Small intestine (tissue), 7 donors: ENCODE data around the gene VDR. TPM values are rescaled to one million over a fixed set of nuclear protein-coding genes. Genes with fewer than 3 reads are reported as not detected.

ENCODE experiments used
- DNase-seq, 2 donors: peaks; one replicate each; pipeline versions ENCODE4 v3.0.0 to v3.0.0-alpha.2; 2013
- FAIRE-seq: peaks from 2 replicates; lab custom pipeline; 2012; peaks lifted over from hg19 to GRCh38; lab: Jason Lieb, UNC
- H3K27ac ChIP-seq, 3 donors: one replicate each; pipeline ENCODE4 v1.5.1; 2013; ENCODE audit warnings: low read length in 2 of 3, mild to moderate bottlenecking in 2 of 3, control low read depth in 1 of 3, inconsistent platforms in 1 of 3, low read depth in 1 of 3, moderate library complexity in 1 of 3
- H3K27me3 ChIP-seq, 3 donors: one replicate each; pipeline ENCODE4 v1.6.1; 2013; ENCODE audit warnings: low read length in 3 of 3, inconsistent platforms in 1 of 3; ENCODE audit not compliant: control insufficient read depth in 3 of 3, insufficient read depth in 3 of 3
- H3K36me3 ChIP-seq, 3 donors: one replicate each; pipeline ENCODE4 v1.6.1; 2013; ENCODE audit warnings: low read length in 3 of 3, inconsistent platforms in 1 of 3, low read depth in 1 of 3, mild to moderate bottlenecking in 1 of 3, moderate library complexity in 1 of 3; ENCODE audit not compliant: control insufficient read depth in 3 of 3, insufficient read depth in 2 of 3
- H3K4me1 ChIP-seq, 3 donors: one replicate each; pipeline ENCODE4 v1.6.1; 2013; ENCODE audit warnings: low read length in 2 of 3, inconsistent platforms in 1 of 3, low read depth in 1 of 3, mild to moderate bottlenecking in 1 of 3, moderate library complexity in 1 of 3; ENCODE audit not compliant: control insufficient read depth in 3 of 3, insufficient read depth in 2 of 3
- H3K4me3 ChIP-seq, 3 donors: one replicate each; pipeline ENCODE4 v1.5.1; 2013; ENCODE audit warnings: low read length in 3 of 3, control low read depth in 1 of 3, inconsistent platforms in 1 of 3, low read depth in 1 of 3, mild to moderate bottlenecking in 1 of 3, moderate library complexity in 1 of 3
- H3K9me3 ChIP-seq, 2 donors: one replicate each; pipeline ENCODE4 v1.6.1; 2013; ENCODE audit warnings: low read depth in 1 of 2, low read length in 1 of 2; ENCODE audit not compliant: control insufficient read depth in 2 of 2, insufficient read depth in 1 of 2
- WGBS, 3 donors: extraction: QIAGEN DNeasy Blood & Tissue Kit; methylation state at CpG; one replicate each; pipeline ENCODE4 v1.1.7; 2013; 5-methylcytosine and 5-hydroxymethylcytosine counted together
- polyA plus RNA-seq, 4 donors: library from polyadenylated mRNA; stranded (reverse) in 3 of 4; unstranded in 1 of 4; fragments of 200-250 nt in 3 of 4; fragments of 120-200 nt in 1 of 4; gene quantifications; one replicate each; pipeline versions ENCODE4 v1.2.1 to v1.2.3, GENCODE V29; 2013
- donor health status: healthy with polysubstance abuse.
- donor health status: control.
- donor health status: control.
- donor health status: Bipolar disorder and iron deficiency.
- donor health status: healthy.

The VDR gene
- polyA plus RNA-seq, 4 donors, result 16.6 to 61.0 (median 41.9) TPM

DNA sequence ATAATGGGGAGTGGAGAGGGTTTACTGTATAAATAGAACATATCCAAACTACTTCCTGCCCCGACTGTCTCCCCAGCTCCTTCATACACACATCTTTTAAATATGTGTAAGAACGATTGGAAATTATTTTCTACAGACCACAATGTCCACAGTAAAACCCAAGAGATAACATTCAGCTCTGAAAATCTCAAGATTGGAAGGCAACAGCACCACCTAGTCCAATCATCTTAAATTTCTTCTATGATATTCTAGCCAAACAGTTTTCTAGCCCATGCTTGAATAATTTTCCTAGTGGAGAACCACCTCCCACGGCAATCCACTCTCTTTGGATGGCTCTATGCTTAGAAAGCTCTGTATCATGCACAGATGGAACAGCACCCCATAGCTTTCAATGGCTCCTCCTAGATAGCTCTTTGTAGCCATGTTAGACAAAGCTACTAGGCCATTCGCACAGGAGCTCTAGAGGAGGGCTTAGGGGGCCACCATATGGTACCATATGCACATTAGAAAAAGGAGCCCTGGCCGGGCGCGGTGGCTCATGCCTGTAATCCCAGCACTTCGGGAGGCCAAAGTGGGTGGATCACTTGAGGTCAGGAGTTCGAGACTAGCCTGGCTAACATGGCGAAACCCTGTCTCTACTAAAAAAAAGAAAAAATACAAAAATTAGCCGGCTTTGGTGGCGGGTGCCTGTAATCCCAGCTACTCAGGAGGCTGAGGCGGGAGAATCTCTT is 18.1 kb downstream of the VDR start:
- WGBS, 3 donors, result 41 to 71% (median 57%) methylated on average over 13 of the region's 13 CpGs
- Histone ChIP-seq H3K27me3 (no peaks in the 10 kb centered on the region), H3K36me3 (peaks cover 0 to 11% (median 2%) of the 10 kb centered on the region in 3 donors), H3K9me3 (no peaks in the 10 kb centered on the region), H3K27ac (no peak overlapping the region), H3K4me1 (peaks cover 12 to 51% (median 21%) of the 10 kb centered on the region in 3 donors), H3K4me3 (no peak overlapping the region)
- DNase-seq (no peak), FAIRE-seq (no peak)

DNA sequence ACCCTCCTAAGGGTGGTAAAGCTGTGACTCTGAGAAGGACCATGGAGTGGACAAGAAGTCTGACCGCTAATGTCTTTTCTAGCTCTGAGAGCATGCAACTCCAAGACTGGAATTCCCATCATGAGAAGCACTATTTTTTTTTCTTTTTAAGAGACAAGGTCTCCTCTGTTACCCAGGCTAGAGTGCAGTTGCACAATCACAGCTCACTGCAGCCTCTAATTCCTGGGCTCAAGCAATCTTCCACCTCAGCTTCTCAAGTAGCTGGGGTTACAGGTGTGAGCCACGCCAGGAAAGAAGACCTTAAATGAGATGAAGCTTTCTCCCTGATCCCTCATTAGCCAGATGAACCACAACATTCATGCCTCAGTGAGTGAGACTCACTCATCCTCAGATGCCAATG is 19.2 kb downstream of the VDR start:
- DNase-seq (peak in 1 of 2 donors; percentile 37), FAIRE-seq (no peak)
- Histone ChIP-seq H3K4me3 (no peak overlapping the region), H3K9me3 (no peaks in the 10 kb centered on the region), H3K27me3 (no peaks in the 10 kb centered on the region), H3K27ac (no peak overlapping the region), H3K4me1 (peaks cover 7 to 52% (median 21%) of the 10 kb centered on the region in 3 donors), H3K36me3 (peaks cover 0 to 9% (median 2%) of the 10 kb centered on the region in 3 donors)
- WGBS, 3 donors, result 43 to 76% (median 51%) methylated on average over 2 of the region's 2 CpGs

DNA sequence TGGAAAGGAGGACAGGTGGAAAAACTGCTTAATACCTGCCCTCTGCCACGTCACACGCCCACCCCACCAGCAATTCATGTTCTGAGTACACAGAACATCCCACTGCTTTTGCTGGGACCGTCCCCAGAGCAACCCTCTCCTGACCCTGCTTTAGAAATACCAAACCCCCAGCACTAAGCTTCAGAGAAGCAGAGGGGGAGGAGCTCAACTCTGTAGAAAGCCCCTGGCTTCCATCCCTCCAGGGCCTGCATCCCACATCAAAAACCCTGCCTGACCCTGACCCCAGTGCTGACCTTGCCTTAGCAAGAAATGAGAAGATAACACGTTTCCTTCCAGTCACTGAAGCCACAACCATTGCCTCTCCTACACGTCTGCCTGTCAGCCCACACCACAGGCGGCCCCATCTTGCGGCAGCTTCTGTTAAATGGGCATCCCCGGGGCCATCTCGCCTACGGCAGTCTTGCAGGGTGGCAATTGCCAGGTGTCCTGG is 19.7 kb downstream of the VDR start:
- H3K4me3 ChIP-seq, result no peak overlapping the region
- H3K9me3 ChIP-seq, result no peaks in the 10 kb centered on the region
- WGBS, 3 donors, result 24 to 50% (median 30%) methylated on average over 10 of the region's 10 CpGs
- no peak for DNase-seq
- H3K4me1 ChIP-seq, result peaks cover 7 to 52% (median 21%) of the 10 kb centered on the region in 3 donors
- H3K27ac ChIP-seq, result no peak overlapping the region
- H3K36me3 ChIP-seq, result peaks cover 0 to 9% (median 2%) of the 10 kb centered on the region in 3 donors
- no peak for FAIRE-seq
- no peaks in the 10 kb centered on the region for H3K27me3 ChIP-seq

DNA sequence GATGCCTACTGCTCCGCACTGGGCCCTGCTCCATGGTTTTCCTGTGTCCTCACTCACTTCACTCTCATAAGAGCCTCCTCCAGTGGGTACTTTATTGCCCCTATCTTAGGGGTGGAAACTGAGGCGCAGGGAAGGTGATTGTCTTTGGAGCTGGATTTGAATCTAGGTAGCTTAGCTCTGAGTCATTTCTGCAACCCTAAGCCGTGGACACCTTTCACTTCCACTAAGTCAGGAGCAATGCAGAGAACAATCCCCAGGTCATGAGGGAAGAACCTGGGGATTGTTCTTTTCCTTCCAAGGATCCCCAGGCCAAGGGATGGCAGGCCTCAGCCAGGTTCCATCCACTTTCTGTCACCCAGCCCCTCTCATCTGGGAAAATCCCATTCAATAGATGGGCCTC is 20.3 kb downstream of the VDR start:
- Histone ChIP-seq H3K9me3 (no peaks in the 10 kb centered on the region), H3K4me1 (peaks cover 7 to 52% (median 23%) of the 10 kb centered on the region in 3 donors), H3K36me3 (peaks cover 0 to 10% (median 2%) of the 10 kb centered on the region in 3 donors), H3K27ac (peak overlapping the region in 2 of 3 donors; percentile 72 to 93), H3K27me3 (no peaks in the 10 kb centered on the region), H3K4me3 (no peak overlapping the region)
- FAIRE-seq (no peak), DNase-seq (peak in 1 of 2 donors; percentile 22)
- WGBS, 3 donors, result 30 to 51% (median 44%) methylated on average over 3 of the region's 3 CpGs

DNA sequence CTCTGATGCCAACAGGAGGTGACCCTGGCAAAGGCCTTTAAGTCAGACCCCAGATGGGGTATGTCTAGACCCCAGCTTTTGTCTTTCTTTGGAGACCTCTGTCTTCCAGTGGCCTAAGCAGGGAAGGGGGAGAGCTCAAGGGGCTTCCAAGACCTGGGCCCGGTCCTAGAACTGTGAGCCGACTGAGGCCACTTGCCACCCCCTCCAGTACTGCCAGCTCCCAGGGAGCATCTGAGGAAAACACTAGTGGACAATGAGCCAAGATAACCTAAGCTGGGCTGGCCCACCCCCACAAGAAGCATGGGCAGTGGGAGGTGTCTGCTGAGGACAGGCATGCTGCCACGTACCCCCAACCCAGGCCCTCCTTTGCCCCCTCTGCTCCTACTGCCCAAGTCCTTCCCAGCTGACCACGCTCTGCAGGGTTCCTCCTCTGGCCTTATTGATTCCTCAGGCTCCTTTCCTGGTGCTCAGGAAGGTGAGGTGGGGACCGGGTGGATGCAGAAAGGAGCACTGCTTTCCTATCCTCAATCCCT is 21.1 kb downstream of the VDR start:
- DNase-seq (no peak), FAIRE-seq (no peak)
- WGBS, 3 donors, result 29 to 63% (median 49%) methylated on average over 5 of the region's 5 CpGs
- Histone ChIP-seq H3K36me3 (peaks cover 0 to 16% (median 2%) of the 10 kb centered on the region in 3 donors), H3K9me3 (no peaks in the 10 kb centered on the region), H3K27me3 (no peaks in the 10 kb centered on the region), H3K4me3 (no peak overlapping the region), H3K27ac (peak overlapping the region in 2 of 3 donors; percentile 72 to 93), H3K4me1 (peaks cover 7 to 48% (median 20%) of the 10 kb centered on the region in 3 donors)

DNA sequence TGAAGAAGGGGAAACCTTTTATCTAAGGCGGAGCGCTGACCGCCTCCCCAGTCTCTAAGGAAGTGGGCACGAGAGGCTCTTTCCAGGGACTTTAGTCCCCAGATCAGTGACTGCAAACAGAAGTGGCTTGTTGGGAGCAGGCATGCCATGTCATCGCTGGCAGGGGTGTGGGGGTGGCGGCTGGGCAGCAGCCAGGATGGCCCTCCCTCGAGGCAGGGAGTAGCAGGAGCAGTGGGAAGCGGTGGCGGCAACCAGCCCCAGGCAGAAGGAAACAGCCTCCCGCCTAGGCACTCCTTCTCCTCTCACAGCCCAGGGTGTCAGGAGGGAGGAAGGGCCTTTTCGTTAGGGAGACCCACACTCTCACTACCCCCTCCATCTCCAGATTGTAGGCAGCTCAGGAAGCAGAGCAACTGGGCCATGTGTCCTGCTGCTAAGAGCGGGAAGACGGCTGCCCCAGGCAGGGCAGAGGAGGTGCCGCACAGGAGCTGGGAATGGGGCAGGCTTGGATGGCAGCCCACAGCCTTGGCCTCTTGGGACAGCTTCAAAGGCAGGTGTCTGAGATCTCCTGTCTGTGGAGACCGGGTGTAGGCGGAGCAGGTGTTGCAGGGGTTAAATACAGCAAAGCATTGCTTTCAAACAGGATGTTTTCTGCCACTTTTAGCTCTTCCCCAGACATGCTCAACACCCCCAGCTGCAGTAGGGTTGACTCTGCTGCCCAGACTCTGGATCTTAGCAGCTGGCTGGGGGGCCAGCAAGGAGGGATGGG is 21.8 kb downstream of the VDR start:
- no peak for FAIRE-seq

DNA sequence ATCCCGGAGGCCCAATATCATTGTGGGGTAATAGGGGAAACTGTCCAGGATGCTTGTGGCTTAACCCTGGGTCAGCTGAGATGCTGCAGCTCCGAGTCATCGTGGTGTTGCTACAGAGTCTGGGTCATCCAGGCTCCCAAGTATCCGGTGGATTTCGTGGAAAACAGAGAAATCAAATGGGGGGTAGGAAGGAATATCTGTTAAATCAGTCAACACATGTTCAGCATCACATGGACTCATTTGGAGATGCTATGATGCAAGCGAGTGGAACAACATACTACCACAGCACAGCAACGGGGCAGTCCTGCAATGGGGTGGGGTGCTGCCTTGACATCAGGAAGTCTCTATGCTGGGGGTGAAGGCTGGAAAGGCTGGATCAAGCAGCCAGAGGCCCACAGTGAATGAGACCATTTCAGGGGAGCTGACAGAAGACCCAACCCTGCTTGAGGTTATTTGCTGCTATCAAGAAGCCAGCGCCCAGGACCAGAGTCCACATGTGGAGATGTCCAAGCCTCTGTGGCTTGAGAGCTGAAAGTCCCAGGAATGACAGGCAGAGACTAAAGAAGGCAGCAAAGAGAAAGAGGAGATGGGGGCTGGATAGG is 22.9 kb downstream of the VDR start:
- FAIRE-seq (no peak), DNase-seq (peak; percentile 73 to 91)
- Histone ChIP-seq H3K4me1 (peaks cover 7 to 34% (median 20%) of the 10 kb centered on the region in 3 donors), H3K9me3 (no peaks in the 10 kb centered on the region), H3K4me3 (no peak overlapping the region), H3K36me3 (peaks cover 0 to 32% (median 5%) of the 10 kb centered on the region in 3 donors), H3K27ac (peak overlapping the region; percentile 72 to 93 (median 79)), H3K27me3 (no peaks in the 10 kb centered on the region)
- 14 to 46% (median 23%) methylated on average over 8 of the region's 8 CpGs for WGBS, 3 donors

More for the DNA sequence above, 21.8 kb downstream of the VDR start:
- Histone ChIP-seq H3K27ac (peak overlapping the region; percentile 72 to 93 (median 79)), H3K27me3 (no peaks in the 10 kb centered on the region), H3K36me3 (peaks cover 0 to 24% (median 2%) of the 10 kb centered on the region in 3 donors), H3K4me3 (peak overlapping the region in 1 of 3 donors; percentile 8), H3K4me1 (peaks cover 7 to 40% (median 20%) of the 10 kb centered on the region in 3 donors), H3K9me3 (no peaks in the 10 kb centered on the region)
- 7 to 32% (median 15%) methylated on average over 14 to 16 of the region's 16 CpGs for WGBS, 3 donors
- DNase-seq, result peak; percentile 71 to 89

DNA sequence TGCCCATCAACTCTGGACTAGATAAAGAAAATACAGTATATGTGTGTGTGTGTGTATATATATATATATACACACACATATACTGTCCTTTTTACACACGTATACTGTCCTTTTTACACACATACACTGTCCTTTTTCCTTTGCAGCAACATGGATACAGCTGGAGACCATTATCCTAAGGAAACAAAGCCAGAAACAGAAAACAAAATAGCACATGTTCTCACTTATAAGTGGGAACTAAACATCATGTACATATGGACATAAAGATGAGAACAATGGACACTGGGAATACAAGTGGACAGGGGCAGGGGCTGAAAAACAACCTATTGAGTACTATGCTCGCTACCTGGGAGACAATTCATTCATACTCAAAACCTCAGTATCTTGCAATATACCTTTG is 23.7 kb downstream of the VDR start:
- Histone ChIP-seq H3K4me1 (peaks cover 7 to 34% (median 17%) of the 10 kb centered on the region in 3 donors), H3K9me3 (no peaks in the 10 kb centered on the region), H3K36me3 (peaks cover 0 to 38% (median 7%) of the 10 kb centered on the region in 3 donors), H3K27ac (no peak overlapping the region), H3K4me3 (no peak overlapping the region), H3K27me3 (no peaks in the 10 kb centered on the region)
- FAIRE-seq (no peak), DNase-seq (no peak)
- WGBS, 3 donors, result 77 to 86% (median 85%) methylated on average over 2 of the region's 2 CpGs
